ENCODE data around the gene ABL1. TPM values are rescaled to one million over a fixed set of nuclear protein-coding genes. Genes with fewer than 3 reads are reported as not detected.

The ABL1 gene
- total RNA-seq, 2 experiments from 2014 or later, result 31.7 to 34.1 TPM

- no peaks in the 10 kb centered on the region for H3K36me3 Mint-ChIP-seq (ENCODE audit: low read depth)
- H3K9me3 Mint-ChIP-seq (ENCODE audit: insufficient read depth), result no peaks in the 10 kb centered on the region
- no peak overlapping the region for H3K4me3 Mint-ChIP-seq
- DNase-seq, result no peak
- CTCF ChIA-PET, result interaction anchor here (1.0 to 1.2 kb wide), 3 partner anchors 63 to 110 kb away, joined by 3 to 4 read pairs (median 3); no protein-coding TSS in a partner anchor
- peaks cover 42% of the 10 kb centered on the region for H3K27me3 Mint-ChIP-seq (ENCODE audit: low read depth)
- H3K4me1 Mint-ChIP-seq (ENCODE audit: low read depth), result peaks cover 3% of the 10 kb centered on the region
- H3K27ac Mint-ChIP-seq, result no peak overlapping the region
- no peak for ATAC-seq
- POLR2A ChIA-PET, result no interaction called here
Measured at GRCh38 chr9:130933114-130934046, 98.3 kb downstream of the ABL1 start.

- peaks cover 5% of the 10 kb centered on the region for H3K4me1 Mint-ChIP-seq (ENCODE audit: low read depth)
Measured at GRCh38 chr9:130934246-130934645, 99.2 kb downstream of the ABL1 start.

GRCh38 chr9:130934702-130935647 lies 99.9 kb downstream of the ABL1 start:
- H3K36me3 Mint-ChIP-seq (ENCODE audit: low read depth), result no peaks in the 10 kb centered on the region
- no peak overlapping the region for H3K4me3 Mint-ChIP-seq
- no peaks in the 10 kb centered on the region for H3K9me3 Mint-ChIP-seq (ENCODE audit: insufficient read depth)
- DNase-seq (no peak), ATAC-seq (no peak)
- H3K4me1 Mint-ChIP-seq (ENCODE audit: low read depth), result peaks cover 5% of the 10 kb centered on the region
- POLR2A ChIA-PET, result no interaction called here
- peaks cover 46% of the 10 kb centered on the region for H3K27me3 Mint-ChIP-seq (ENCODE audit: low read depth)
- CTCF ChIA-PET, result no interaction called here
- H3K27ac Mint-ChIP-seq, result no peak overlapping the region

More at GRCh38 chr9:130934246-130934645, 99.2 kb downstream of the ABL1 start:
- Mint-ChIP-seq H3K9me3 (ENCODE audit: insufficient read depth) (no peaks in the 10 kb centered on the region), H3K36me3 (ENCODE audit: low read depth) (no peaks in the 10 kb centered on the region), H3K27ac (no peak overlapping the region), H3K27me3 (ENCODE audit: low read depth) (peaks cover 44% of the 10 kb centered on the region), H3K4me3 (no peak overlapping the region)
- ChIA-PET POLR2A (no interaction called here), CTCF (interaction anchor here (1.0 to 1.2 kb wide), 2 partner anchors 70 to 110 kb away, joined by 3 read pairs; no protein-coding TSS in a partner anchor)
- DNase-seq (no peak), ATAC-seq (no peak)

GRCh38 chr9:130935648-130936271 lies 100.7 kb downstream of the ABL1 start:
- H3K36me3 Mint-ChIP-seq (ENCODE audit: low read depth), result no peaks in the 10 kb centered on the region
- CTCF ChIA-PET, result no interaction called here
- no peak overlapping the region for H3K4me3 Mint-ChIP-seq
- H3K4me1 Mint-ChIP-seq (ENCODE audit: low read depth), result peaks cover 8% of the 10 kb centered on the region
- no peak for ATAC-seq
- POLR2A ChIA-PET, result no interaction called here
- no peaks in the 10 kb centered on the region for H3K9me3 Mint-ChIP-seq (ENCODE audit: insufficient read depth)
- peaks cover 50% of the 10 kb centered on the region for H3K27me3 Mint-ChIP-seq (ENCODE audit: low read depth)
- no peak for DNase-seq
- H3K27ac Mint-ChIP-seq, result no peak overlapping the region

GRCh38 chr9:130936285-130937117 lies 101.4 kb downstream of the ABL1 start:
- ChIA-PET POLR2A (no interaction called here), CTCF (interaction anchor here (1.1 kb wide), 1 partner anchor 70 kb away, joined by 3 read pairs; no protein-coding TSS in a partner anchor)
- H3K27ac Mint-ChIP-seq, result no peak overlapping the region
- H3K36me3 Mint-ChIP-seq (ENCODE audit: low read depth), result no peaks in the 10 kb centered on the region
- ATAC-seq, result no peak
- H3K4me3 Mint-ChIP-seq, result no peak overlapping the region
- peaks cover 53% of the 10 kb centered on the region for H3K27me3 Mint-ChIP-seq (ENCODE audit: low read depth)
- no peak for DNase-seq
- H3K4me1 Mint-ChIP-seq (ENCODE audit: low read depth), result peaks cover 12% of the 10 kb centered on the region
- H3K9me3 Mint-ChIP-seq (ENCODE audit: insufficient read depth), result no peaks in the 10 kb centered on the region

Other genes with a start within 250 kb of the ABL1 start
- gene PRDM12, start 170.7 kb upstream of the ABL1 start, total RNA-seq, result not detected
- gene EXOSC2, start 141.5 kb upstream of the ABL1 start, total RNA-seq, result 10 to 100 TPM; 59.6 to 61.6 TPM
- not detected for gene QRFP, start 61.6 kb downstream of the ABL1 start, total RNA-seq
- not detected for gene FIBCD1, start 104.0 kb downstream of the ABL1 start, total RNA-seq
- gene LAMC3, start 173.9 kb downstream of the ABL1 start, total RNA-seq, result not detected

Data from activated CD8-positive, alpha-beta T cell treated with anti-CD3 and anti-CD28 coated beads, Interleukin-2, amount 10 ng/mL, durations not matched to agents 7 days and 5 days (primary cell).